ENCODE data around the gene ESYT3.

Gene ESYT3
- long read RNA-seq, result 0 reads

- peak; percentile 24 to 26 for DNase-seq (ENCODE audit: low read depth in 1 of 2, low spot score in 1 of 2)
- TF ChIP-seq POLR2AphosphoS5 (IDR thresholded peaks at IDR 0.05; ENCODE audit: low read depth) (no peak), GABPA (IDR thresholded peaks at IDR 0.05; ENCODE audit: low read depth) (no peak), CTCF (IDR thresholded peaks at IDR 0.05; ENCODE audit: insufficient read depth, low read length) (no peak), REST (IDR thresholded peaks at IDR 0.05; ENCODE audit: insufficient replicate concordance, low read depth) (no peak), SPI1 (IDR thresholded peaks at IDR 0.05; ENCODE audit: borderline replicate concordance, low read depth) (no peak)
- Histone ChIP-seq H3K27ac (replicated peaks) (no peak within 1 kb of the TSS), H3K27me3 (ENCODE audit: insufficient read depth, poor library complexity, severe bottlenecking) (peaks cover 48% of the 10 kb centered on the region), H3K4me3 (replicated peaks; ENCODE audit: insufficient read depth, low read length) (peak within 1 kb of the TSS; percentile 33)
Observed at GRCh38 chr3:138434276-138434874, at the start of gene ESYT3. Gene ESYT3, plus strand, starts transcription at chr3:138434616. Its CDS starts 183 bp downstream, at chr3:138434799.

DNA sequence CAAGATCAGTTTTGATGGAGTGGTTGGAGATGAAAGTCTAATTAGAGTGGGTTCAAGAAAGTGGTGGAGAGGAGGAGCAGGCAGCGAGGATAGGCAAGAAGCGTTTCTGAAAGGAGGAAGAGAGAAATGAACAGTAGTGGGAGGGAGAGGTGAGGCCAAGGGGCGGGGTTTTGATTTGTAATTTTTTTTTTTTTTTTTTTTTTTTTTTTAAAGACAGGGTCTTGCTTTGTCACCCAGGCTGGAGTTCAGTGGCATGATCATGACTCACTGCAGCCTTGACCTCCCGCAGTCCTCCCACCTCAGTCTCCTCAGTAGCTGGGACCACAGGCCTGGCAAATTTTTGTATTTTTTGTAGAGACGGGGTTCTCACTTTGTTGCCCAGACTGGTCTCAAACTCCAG lies 49.4 kb upstream of the ESYT3 start:
- Histone ChIP-seq H3K4me3 (replicated peaks; ENCODE audit: insufficient read depth, low read length) (no peak overlapping the region), H3K27ac (replicated peaks) (no peak overlapping the region), H3K27me3 (ENCODE audit: insufficient read depth, poor library complexity, severe bottlenecking) (no peaks in the 10 kb centered on the region)
- TF ChIP-seq SPI1 (IDR thresholded peaks at IDR 0.05; ENCODE audit: borderline replicate concordance, low read depth) (no peak), CTCF (IDR thresholded peaks at IDR 0.05; ENCODE audit: insufficient read depth, low read length) (no peak), REST (IDR thresholded peaks at IDR 0.05; ENCODE audit: insufficient replicate concordance, low read depth) (no peak), GABPA (IDR thresholded peaks at IDR 0.05; ENCODE audit: low read depth) (no peak), POLR2AphosphoS5 (IDR thresholded peaks at IDR 0.05; ENCODE audit: low read depth) (no peak)
- DNase-seq (ENCODE audit: low read depth in 1 of 2, low spot score in 1 of 2), result no peak

- H3K27ac ChIP-seq (replicated peaks), result no peak overlapping the region
- DNase-seq (ENCODE audit: low read depth in 1 of 2, low spot score in 1 of 2), result no peak
- H3K4me3 ChIP-seq (replicated peaks; ENCODE audit: insufficient read depth, low read length), result no peak overlapping the region
- no peak for TF ChIP-seq SPI1 (IDR thresholded peaks at IDR 0.05; ENCODE audit: borderline replicate concordance, low read depth)
- no peak for TF ChIP-seq CTCF (IDR thresholded peaks at IDR 0.05; ENCODE audit: insufficient read depth, low read length)
- no peak for TF ChIP-seq REST (IDR thresholded peaks at IDR 0.05; ENCODE audit: insufficient replicate concordance, low read depth)
- TF ChIP-seq POLR2AphosphoS5 (IDR thresholded peaks at IDR 0.05; ENCODE audit: low read depth), result no peak
- TF ChIP-seq GABPA (IDR thresholded peaks at IDR 0.05; ENCODE audit: low read depth), result no peak
- no peaks in the 10 kb centered on the region for H3K27me3 ChIP-seq (ENCODE audit: insufficient read depth, poor library complexity, severe bottlenecking)
Observed at GRCh38 chr3:138389144-138389601, 45.2 kb upstream of the ESYT3 start.

Data from HL-60 (cell line).